ENCODE results near the gene COMMD1.
"Not testable (repeated sequence)": the region's sequence is repeated elsewhere in the genome, so short reads cannot be mapped to it uniquely, and the experiment has no call there.

Gene COMMD1

GRCh38 chr2:62145478-62146100, 240.1 kb downstream of the COMMD1 start:
- no peak for DNase-seq

- DNase-seq: not testable (repeated sequence)
These were observed 241.3 kb downstream of the COMMD1 start for GRCh38 chr2:62146790-62147189.

DNA sequence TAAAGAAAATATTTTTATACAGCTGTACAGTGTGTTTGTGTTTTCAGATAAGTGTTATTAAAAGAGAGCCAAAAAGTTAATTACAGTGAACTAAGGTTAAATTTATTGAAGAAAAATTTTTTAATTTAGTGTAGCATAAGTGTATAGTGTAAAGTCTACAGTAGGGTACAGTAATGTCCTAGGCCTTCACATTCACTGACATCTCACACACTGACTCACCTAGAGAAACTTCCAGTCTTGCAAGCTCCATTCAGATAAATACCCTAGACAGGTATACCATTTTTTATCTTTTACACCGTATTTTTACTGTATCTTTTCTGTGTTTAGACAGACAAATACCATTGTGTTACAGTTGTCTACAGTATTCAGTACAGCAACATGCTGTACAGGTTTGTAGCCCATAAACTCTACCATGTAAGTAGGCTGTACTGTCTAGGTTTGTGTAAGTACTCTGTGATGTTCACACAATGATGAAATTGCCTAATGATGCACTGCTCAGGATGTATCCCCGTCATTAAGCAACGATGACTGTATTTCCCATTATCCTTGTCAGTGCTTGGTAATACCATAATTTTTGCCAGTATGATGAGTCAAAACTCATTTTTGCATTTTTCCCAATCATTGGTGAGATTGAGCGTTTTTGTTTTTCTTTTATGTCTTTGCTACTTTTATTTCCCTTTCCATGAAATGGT, 242.3 kb downstream of the COMMD1 start:
- DNase-seq: no peak

- no peak for DNase-seq
These were observed 244.2 kb downstream of the COMMD1 start for GRCh38 chr2:62149708-62150107.

DNA sequence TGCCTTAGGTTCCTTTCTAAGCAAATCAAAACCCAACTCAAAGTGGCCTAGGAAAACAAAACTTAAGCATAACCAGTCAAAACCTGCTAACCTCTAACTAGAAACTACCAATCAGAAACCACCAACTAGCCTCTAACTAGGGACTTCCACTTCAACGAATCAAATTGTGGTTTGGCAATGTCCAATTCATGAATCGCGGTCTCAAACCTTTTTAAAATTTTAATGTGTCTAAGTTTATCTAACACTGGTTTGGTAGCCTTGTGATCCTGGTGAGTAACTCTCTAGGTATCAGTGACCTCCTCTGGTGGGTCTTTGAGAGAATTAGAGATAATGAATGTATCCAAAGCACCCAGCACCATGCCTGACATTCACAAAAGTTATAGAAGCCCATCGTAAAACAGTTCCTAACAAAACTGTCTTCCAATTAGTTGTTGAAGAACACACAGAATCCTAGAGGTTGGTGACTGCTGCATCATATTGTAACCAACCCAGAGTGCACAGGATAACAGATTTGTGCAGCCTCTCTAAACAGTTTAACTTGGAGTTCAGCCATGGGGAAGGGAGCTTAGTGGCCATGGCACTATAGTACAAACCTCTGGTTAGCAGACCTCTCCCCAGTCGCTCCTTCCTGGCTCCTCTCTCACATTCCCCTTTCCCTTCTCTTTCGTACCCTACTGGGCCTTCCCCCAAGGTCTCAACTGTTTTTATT, 245.3 kb downstream of the COMMD1 start:
- no peak for DNase-seq

- no peak for DNase-seq
These were observed 245.8 kb downstream of the COMMD1 start for GRCh38 chr2:62151306-62151638.

DNA sequence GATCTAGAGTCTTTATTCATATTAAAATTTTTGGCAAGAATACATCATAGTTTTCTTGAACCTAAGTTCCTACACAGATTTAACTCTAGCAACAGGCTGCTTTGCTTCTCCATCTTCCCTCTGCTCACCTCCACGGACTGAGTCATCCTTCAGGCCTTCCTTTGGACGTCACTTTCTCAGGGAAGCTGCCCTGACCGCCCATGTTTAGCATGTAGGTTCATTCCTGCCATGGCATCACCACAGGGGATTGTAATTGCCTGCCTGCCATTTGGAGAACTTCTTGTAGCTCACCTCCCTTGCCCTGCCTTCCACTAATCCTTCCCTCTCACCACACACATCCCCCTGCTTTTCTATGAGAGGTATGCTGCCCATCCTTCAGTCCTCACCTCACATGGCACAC, 246.5 kb downstream of the COMMD1 start:
- no peak for DNase-seq

DNA sequence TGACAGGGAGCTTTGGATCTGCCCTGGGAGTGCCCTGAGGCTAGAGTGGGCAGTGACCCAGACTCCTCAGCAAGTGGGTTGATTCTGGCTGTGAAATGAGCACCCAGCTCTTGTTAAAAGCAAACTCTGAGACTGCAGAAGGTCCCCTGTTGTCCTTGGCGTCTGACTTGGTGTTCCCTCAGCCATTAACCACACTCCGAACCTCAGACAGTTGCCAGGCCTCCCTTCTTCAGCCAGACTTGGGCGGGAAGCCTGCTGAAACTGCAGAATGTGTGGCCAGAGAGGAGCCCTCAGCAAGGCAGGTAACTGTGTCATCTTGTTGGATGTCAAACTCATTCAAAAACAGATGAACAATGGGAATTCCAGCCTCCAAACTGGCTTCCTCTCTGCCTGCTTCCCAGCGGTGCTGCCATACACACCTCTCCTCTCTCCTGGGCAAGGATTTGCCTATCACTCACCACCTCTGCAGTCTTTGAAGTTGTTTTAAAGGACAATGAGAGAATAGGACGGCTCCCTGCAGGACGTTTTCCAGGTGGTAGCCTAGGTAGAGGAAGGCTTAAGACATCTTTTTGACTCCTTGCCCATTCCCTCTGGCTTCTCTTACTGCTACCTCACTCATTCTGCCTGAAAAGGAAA, 251.5 kb downstream of the COMMD1 start:
- DNase-seq: no peak

GRCh38 chr2:62158444-62159121, 253.1 kb downstream of the COMMD1 start:
- no peak for DNase-seq

- not testable (repeated sequence) for DNase-seq
These were observed 255.2 kb downstream of the COMMD1 start for GRCh38 chr2:62160691-62161090.

- DNase-seq: no peak
These were observed 257.8 kb downstream of the COMMD1 start for GRCh38 chr2:62163106-62163831.

- no peak for DNase-seq
These were observed 258.4 kb downstream of the COMMD1 start for GRCh38 chr2:62163834-62164233.

DNA sequence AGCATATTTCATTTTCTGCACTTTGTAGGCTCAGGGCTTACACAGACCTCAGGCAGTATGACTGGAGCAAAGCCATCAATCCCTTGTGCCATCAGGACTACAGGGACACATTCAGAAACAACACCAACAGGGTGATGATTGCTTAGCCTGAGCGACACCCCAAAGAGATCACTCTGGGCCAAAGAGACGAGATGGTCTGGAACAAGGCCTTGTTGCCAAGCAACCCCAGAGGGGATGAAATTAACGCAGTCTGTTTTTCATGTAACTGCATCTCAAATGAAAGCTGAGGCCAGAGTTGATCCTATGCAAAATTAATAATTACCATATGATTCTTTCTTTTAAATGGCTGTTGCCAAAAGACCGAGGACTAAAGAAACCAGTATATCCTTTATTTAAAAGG, 270.3 kb downstream of the COMMD1 start:
- no peak for DNase-seq

GRCh38 chr2:62176801-62177200, 271.3 kb downstream of the COMMD1 start:
- DNase-seq: no peak

GRCh38 chr2:62177392-62178049, 272.0 kb downstream of the COMMD1 start:
- DNase-seq: no peak

DNA sequence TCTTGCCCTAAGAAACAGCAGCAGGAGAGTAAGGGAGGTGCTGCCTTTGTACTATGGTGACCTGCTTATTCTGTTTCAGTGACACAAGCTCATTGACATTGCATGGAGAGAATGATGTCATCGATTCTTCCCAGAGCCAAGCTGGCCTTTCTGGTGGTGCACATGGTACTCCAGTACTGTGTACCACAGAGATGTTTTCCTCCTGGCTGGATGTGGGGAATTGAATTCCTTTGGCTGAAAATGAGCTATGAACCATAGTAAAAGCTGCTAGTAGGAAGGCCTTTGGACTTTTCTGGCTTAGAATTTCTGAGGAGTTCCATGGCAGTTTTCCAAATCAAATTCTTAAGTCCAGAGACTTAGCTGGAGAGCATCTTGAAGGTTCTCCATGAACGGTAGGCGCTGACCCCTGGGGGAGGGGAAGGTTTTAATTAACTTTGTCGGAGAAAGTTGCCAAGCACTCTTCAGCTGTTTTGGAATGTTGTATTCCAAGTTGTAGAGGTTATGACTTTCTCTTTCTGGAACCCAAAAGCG, 273.3 kb downstream of the COMMD1 start:
- DNase-seq: no peak

DNA sequence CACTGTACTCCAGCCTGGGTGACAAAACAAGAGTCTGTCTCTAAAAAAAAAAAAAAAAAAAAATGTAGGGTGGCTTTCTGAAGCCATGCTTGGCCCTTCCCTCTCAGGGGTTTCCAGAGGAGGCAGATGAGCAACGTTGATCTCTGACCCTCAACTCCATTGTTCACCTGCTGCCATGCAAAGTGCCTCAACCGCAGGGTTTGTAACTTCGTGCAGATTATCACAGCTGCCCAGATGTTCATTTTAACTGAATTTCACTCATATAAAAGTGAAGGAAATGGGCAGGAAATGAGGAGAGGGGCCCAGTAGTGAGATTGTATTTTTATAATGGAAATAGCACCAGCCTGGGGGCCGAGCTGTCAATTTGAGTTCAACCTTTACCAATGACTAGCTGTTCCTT, 275.5 kb downstream of the COMMD1 start:
- DNase-seq: no peak

GRCh38 chr2:62181843-62182242, 276.4 kb downstream of the COMMD1 start:
- DNase-seq: no peak

DNA sequence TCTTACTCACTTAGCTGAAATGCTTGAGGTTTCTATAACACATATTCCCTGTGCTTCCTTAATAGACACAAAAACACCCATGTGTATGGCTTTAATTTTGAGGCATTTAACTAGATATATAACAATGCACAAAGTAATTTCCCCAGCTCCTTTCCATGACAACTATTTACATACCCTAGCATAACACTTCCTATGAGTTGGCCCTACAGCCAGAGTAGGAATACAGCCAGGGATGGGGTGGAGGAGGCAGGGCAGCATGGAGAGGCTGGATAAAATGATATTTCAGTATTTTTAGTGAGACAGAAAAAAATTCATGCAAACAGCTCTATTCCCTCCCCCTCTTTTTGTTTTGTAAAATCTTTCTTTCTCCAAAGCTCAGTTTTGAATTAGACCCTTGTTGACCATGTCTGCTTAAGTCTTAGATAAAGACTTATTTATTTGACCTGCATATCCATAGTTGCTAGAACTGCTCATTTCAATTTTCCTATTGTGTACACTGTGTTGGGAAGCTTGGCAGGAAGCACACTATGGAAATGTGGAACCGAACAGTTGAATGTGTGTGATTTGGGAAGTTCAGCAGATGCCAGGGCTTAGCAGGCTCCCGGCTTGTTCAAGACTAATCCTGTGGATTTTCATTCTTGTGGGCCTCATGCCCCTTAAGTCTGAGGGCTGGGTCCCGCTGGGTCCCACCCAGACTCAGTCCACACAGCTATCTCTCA, 279.2 kb downstream of the COMMD1 start:
- no peak for DNase-seq

All from stimulated activated CD8-positive, alpha-beta memory T cell treated with anti-CD3 and anti-CD28 coated beads, Interleukin-4, amount 100 ng/mL, for 48 hours (primary cell).